GM12874 (cell line): ENCODE measurements around the gene PDE4B.

Experiments
- CTCF ChIP-seq: IDR thresholded peaks from 2 replicates; pipeline ENCODE4 v1.5.1; 2011; ENCODE audit warnings: low read depth, mild to moderate bottlenecking, control low read depth, low read length, moderate library complexity; ENCODE audit not compliant: insufficient read depth

PDE4B gene

DNA sequence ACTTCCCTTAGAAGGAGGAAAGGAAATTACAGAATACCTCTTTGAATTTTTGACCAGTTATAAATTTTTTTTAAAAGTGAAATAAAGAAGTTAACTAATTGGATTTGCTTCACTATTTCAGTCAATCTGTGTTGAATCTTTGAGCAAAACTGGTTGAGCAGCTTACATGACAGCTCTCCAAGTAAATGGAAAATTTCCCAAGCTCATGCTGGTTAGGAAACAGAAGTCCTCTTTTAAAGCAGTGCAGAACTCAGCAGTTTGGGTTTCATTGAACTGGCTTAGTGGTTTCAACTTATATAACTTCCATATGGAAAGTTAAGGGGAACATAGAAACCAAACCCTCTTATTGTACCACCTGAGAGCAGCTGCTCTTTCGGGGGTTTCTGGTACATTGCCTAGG, 250.5 kb downstream of the PDE4B start:
- no peak for TF ChIP-seq CTCF

- no peak for TF ChIP-seq CTCF
Measured at GRCh38 chr1:66044912-66045311, 252.2 kb downstream of the PDE4B start.

GRCh38 chr1:66046415-66046814, 253.7 kb downstream of the PDE4B start:
- TF ChIP-seq CTCF, result no peak

- no peak for TF ChIP-seq CTCF
Measured at GRCh38 chr1:66048011-66048410, 255.3 kb downstream of the PDE4B start.

GRCh38 chr1:66050123-66050522, 257.4 kb downstream of the PDE4B start:
- no peak for TF ChIP-seq CTCF

GRCh38 chr1:66050633-66051032, 257.9 kb downstream of the PDE4B start:
- TF ChIP-seq CTCF, result no peak

GRCh38 chr1:66055092-66055491, 262.4 kb downstream of the PDE4B start:
- TF ChIP-seq CTCF, result no peak

DNA sequence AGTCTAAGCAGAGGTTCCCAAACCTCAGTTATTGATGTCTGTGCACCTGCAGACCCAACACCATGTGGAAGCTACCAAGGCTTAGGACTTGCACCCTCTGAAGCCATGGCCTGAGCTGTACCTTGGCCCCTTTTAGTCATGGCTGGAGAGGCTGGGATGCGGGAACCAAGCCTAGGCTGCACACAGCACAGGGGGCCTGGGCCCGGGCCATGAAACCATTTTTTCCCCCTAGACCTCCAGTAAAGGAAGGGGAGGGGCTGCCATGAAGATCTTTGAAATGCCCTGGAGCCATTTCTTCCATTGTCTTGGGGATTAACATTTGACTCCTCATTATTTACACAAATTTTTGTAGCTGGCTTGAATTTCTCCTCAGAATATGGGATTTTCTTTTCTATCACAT, 265.9 kb downstream of the PDE4B start:
- TF ChIP-seq CTCF, result no peak
